GM21529 (cell line): ENCODE data around the gene SYTL3.
"Not testable (repeated sequence)": the region's sequence is repeated elsewhere in the genome, so short reads cannot be mapped to it uniquely, and the experiment has no call there.

Experiments used
- ATAC-seq: cut with Tn5 transposase; IDR thresholded peaks from one replicate; pipeline ENCODE4 v1.9.1; 2021; ENCODE audit not compliant: unreplicated experiment

The SYTL3 gene

GRCh38 chr6:158786645-158787304, 136.9 kb downstream of the SYTL3 start:
- no peak for ATAC-seq

GRCh38 chr6:158787395-158787794, 137.5 kb downstream of the SYTL3 start:
- no peak for ATAC-seq

- ATAC-seq, result no peak
These were observed 139.5 kb downstream of the SYTL3 start for GRCh38 chr6:158789115-158789917.

DNA sequence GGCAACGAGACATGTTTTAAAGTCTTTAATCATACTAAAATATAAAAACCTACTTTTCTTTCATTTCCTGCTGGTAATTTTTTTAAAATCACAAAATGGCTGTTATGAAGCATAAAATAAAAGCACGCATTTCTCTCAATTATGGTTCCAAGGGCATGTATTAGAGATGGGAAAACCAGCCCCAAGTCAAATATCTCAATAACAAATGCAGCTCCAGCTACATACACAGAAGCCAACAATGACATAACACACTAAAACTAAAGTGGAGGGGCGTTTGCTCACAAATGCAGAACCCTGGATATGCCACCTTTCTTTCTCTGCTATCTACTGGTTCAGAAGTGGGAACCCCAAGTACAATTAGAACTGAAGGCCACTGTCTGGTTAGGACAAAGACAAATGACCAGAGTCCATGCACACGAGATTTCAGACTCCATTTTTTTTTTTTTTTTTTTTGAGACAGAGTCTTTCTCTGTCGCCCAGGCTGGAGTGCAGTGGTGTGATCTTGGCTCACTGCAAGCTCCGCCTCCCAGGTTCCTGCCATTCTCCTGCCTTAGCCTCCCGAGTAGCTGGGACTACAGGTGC, 141.5 kb downstream of the SYTL3 start:
- no peak for ATAC-seq

DNA sequence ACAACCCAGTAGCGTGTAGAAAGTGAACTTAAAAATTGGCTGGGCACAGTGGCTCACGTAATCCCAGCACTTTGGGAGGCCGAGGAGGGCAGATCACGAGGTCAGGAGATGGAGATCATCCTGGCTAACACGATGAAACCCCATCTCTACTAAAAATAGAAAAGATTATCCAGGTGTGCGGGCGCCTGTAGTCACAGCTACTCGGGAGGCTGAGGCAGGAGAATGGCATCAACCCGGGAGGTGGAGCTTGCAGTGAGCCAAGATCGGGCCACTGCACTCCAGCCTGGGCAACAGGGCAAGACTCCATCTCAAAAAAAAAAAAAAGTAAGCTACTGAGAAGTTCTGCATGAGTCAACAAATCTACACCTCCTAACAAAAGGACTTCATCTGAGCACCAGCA, 142.7 kb downstream of the SYTL3 start:
- not testable (repeated sequence) for ATAC-seq

- ATAC-seq, result peak; percentile 67
These were observed 143.6 kb downstream of the SYTL3 start for GRCh38 chr6:158793432-158793831.

DNA sequence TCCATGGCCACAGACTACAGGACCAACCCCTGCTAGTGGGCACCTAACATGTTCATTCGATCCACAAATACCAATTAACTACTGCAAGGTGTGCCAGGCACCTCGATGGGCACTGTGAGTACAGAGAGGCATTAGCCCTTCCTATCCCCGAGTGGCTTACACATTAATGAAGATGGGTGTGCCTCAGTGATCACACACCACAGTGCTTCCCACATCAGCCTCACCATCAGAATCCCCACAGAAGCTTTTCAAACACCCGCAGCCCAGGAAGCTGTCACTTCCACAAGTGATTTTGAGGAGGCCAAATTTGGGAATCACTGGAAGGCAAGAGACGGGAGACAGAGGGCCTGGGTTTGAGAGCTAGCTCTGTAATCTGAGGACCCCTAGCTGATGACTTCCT, 145.7 kb downstream of the SYTL3 start:
- ATAC-seq, result no peak

DNA sequence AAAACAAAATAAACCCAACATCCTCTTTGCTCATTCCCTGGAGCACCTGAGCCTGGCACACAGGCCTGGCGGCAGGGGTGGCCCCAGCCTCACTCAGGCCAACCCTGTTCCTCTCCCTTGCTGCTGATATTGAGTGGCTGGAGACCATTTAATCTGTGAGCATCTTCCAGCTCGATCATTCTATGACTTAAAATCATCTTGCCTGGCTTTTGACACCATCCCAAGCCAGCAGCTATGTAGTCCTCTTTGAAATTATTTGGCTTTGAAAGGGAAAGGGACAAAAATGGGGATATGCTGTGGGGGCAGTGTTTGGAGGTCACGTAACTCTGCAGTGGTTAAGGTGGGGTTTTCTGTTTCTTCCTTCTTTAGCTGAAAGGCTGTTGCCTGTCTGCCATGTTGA, 146.5 kb downstream of the SYTL3 start:
- ATAC-seq, result no peak

DNA sequence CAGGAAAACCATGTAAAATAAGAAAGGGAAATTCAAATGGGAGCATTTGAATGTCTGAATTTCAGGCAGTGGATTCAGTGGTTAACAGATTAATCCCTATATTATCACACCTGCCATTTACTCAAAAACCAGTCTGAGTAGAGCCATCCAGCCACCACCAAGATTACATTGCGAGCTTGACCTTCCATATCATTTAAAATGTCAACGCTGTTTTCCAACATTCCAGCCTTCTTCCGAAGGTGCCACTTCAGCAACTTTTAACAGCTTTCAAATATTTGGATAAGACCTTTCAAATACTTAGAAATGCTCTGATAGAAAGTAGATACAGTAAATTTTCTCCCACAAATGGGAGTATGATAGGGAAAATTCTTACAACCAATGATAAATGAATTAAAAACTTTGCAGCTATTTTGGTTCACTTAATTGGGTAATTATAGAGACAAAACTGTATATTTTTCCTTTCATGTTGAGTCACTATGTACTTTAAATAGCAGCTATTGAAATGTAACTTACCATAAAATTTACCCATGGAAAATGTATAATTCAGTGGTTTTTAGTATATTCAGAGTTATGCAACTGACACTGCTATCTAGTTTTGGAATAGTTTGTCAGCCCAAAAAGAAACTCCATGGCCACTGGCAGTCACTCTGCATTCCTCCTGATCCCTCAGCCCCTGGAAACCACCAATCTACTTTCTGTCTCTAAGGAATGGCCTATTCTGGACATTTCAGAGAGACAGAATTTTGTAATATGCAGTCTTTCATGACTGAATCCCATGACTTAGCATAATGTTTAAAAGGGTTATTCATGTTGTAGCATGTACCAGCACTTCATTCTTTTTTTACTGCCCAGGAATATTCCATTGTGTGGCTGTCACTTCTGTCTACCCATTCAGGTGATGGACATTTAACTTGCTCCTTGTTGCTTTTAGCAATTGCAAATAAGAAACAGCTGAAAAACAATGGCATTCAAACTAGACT, 147.8 kb downstream of the SYTL3 start:
- no peak for ATAC-seq

DNA sequence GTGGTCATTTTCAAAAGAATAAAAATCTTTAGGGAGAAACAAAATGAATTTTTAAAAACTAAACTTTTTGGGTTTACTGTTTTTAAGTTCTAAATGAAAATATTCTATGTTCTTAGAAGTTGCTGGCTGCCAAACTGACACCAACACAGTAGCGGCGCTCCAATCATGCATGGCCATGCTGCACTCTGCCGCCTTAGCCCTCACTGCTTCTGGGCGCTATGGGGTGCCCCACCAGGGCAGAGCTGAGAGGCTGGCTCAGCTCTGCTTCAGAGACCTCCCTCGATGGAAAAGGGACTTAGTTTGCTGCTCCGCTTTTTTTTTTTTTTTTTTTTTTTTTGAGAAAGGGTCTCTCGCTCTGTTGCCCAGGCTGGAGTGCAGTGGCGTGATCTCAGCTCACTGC, 148.5 kb downstream of the SYTL3 start:
- ATAC-seq, result no peak

DNA sequence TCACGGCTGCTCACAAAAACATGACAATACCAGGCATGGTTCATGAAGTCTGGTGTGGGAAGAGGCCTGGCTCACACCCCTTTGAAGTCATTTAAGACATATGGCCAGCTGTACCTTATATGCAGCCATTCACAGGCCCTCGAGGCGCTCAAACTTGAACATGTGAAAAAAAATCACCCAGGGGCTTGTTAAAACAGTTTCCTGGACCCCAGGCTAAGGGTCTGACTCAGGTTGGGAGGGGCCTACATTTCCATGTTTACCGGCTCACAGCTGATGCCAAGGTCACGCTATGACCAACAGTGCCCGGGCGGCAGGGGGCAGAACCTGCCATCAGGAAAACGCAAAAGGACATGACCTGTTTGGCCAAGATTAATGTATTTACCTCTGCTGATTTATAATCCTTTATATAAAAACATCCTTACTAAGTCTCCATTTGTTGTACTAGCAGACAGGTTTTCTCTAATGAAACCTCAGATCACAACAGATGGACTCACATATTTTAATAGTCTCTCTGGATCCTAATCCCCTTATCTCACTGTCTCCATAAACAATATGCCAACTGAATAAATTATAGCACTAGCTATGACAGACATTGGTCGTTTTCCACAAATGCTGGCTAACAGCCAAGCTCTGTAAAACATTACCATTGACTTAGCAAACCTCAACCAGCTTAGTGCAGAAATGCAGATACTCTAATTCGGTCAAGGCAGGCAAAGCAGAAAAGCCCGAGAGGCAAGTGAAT, 149.4 kb downstream of the SYTL3 start:
- no peak for ATAC-seq

GRCh38 chr6:158801655-158802294, 151.9 kb downstream of the SYTL3 start:
- no peak for ATAC-seq

DNA sequence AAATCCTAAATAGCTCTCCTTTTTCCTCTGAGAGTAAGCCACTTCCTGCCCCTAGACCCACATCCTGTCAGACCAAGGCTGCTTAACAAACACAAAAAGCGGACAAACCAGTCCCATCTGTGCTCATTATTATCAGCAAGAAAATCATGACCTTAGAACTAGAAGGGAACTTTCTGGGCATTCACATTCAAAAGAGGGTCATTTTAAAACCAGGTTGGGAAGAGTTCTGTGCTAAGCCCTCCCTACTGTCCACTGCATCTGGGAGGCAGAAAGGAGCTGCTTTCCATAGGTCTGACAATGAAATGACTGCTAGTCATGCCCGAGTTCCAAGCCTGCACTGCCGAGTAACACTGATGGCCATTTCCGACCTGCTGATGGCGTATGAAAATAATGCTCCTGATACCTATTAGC, 153.9 kb downstream of the SYTL3 start:
- ATAC-seq, result peak; percentile 70

DNA sequence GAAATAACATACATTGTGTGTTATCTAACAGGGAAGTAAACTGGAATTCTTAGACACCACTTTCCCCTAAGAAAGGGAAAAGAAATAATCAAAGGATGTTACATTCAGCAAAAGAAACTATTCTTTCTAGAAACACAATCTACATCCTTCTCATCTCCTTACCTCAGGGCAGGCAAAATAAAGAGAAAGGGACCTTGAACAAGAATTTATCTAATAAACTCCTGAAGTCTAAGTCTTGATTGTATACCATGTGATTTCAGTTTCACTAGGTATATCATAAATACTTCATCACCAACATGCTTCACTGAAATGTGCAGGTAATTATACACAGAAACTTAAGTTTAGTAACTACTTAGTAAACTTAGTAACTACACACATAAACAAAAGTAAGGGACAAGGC, 154.4 kb downstream of the SYTL3 start:
- no peak for ATAC-seq

GRCh38 chr6:158805698-158806377, 156.0 kb downstream of the SYTL3 start:
- ATAC-seq, result no peak

DNA sequence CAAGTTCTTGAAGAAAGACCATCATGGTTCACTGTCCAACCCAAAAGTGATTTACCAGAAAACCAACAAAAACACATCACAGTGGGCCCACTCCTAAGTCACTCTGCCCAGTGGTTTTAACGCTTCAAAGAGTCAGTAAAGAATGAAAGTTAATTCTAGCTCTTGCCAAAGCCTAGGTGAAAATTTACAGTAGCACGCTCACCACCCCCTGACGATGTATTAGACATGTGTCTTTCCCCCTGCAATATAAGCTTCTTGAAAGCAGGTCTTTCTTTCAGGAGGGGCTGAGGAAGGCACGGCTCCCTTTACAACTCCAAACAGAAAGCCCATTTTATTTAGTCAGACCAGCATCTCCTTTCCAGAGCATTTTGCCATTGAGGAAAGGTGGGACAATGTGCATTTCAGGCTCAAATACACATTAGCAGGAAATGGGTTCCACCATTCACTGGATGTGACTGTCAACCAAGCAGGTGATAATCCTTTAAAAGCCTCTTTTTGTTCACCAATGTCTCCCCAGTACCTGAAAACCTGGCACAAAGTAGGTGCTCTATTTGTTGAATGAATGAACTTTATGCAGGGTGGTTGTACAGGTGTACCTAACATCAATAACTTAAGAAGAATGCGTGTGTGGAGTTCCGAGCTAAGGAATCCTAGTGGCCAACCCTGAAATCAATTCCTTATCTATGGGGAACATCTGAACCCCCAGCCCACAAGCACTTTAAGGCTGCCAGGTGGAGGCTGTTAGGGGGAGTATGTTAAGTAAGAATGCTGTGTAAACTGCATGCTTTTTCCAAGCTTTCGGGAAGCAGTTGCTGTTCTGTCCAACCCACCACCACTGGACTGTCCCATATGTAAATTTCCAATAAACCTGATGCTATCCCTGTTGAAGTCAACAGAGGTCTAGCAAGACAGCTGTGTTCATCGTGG, 157.9 kb downstream of the SYTL3 start:
- ATAC-seq, result no peak

DNA sequence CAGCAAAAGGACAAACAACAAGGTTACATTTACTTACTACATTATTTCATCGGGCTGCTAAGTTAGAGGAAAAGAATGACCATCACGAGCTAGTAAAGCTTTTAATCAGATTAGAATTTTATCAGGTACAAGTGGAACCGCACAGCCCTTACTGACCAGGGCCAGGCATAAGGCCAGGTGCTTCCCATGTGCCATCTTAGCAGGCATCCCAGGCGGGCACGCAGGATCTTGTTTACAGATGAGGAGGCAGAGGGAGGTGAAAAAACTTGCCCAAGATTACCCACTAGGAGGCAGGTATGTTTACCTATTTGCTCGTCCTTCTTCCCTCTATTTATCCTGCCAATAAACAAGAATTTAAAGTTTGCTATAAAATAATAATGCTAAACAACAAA, 158.6 kb downstream of the SYTL3 start:
- no peak for ATAC-seq
